HG02870 (cell line): ENCODE data around the gene CDH8.

ENCODE experiments used
- ATAC-seq: cut with Tn5 transposase; IDR thresholded peaks from one replicate; pipeline ENCODE4 v1.9.1; 2021; ENCODE audit warnings: mild to moderate bottlenecking, moderate library complexity; ENCODE audit not compliant: unreplicated experiment

The CDH8 gene

GRCh38 chr16:62033065-62033464 is 3.2 kb downstream of the CDH8 start:
- no peak for ATAC-seq

- no peak for ATAC-seq
Observed at GRCh38 chr16:62029947-62030346, 6.3 kb downstream of the CDH8 start.

- no peak for ATAC-seq
Observed at GRCh38 chr16:62022688-62023087, 13.6 kb downstream of the CDH8 start.

GRCh38 chr16:62021161-62021581 is 15.1 kb downstream of the CDH8 start:
- ATAC-seq, result no peak

GRCh38 chr16:62020681-62021080 is 15.6 kb downstream of the CDH8 start:
- ATAC-seq, result no peak

GRCh38 chr16:62019851-62020250 is 16.4 kb downstream of the CDH8 start:
- no peak for ATAC-seq

- no peak for ATAC-seq
Observed at GRCh38 chr16:62018301-62019060, 17.8 kb downstream of the CDH8 start.

- ATAC-seq, result no peak
Observed at GRCh38 chr16:62014319-62014923, 21.8 kb downstream of the CDH8 start.

- no peak for ATAC-seq
Observed at GRCh38 chr16:62010186-62010585, 26.1 kb downstream of the CDH8 start.

- no peak for ATAC-seq
Observed at GRCh38 chr16:61998460-61998859, 37.8 kb downstream of the CDH8 start.

GRCh38 chr16:61993108-61993507 is 43.1 kb downstream of the CDH8 start:
- ATAC-seq, result no peak

- no peak for ATAC-seq
Observed at GRCh38 chr16:61987474-61988012, 48.7 kb downstream of the CDH8 start.

- no peak for ATAC-seq
Observed at GRCh38 chr16:61969077-61969382, 67.2 kb downstream of the CDH8 start.

- no peak for ATAC-seq
Observed at GRCh38 chr16:61968242-61969076, 67.8 kb downstream of the CDH8 start.

GRCh38 chr16:61957075-61957855 is 79.0 kb downstream of the CDH8 start:
- no peak for ATAC-seq

- no peak for ATAC-seq
Observed at GRCh38 chr16:61952841-61953240, 83.4 kb downstream of the CDH8 start.

- ATAC-seq, result no peak
Observed at GRCh38 chr16:61948414-61948813, 87.8 kb downstream of the CDH8 start.

- no peak for ATAC-seq
Observed at GRCh38 chr16:61946019-61946418, 90.2 kb downstream of the CDH8 start.

GRCh38 chr16:61945511-61945910 is 90.7 kb downstream of the CDH8 start:
- ATAC-seq, result no peak

- no peak for ATAC-seq
Observed at GRCh38 chr16:61944004-61944403, 92.2 kb downstream of the CDH8 start.

GRCh38 chr16:61940611-61941010 is 95.6 kb downstream of the CDH8 start:
- ATAC-seq, result no peak
